ENCODE data around the gene IMMP2L. TPM values are rescaled to one million over a fixed set of nuclear protein-coding genes. Genes with fewer than 3 reads are reported as not detected.

Gene IMMP2L
- polyA plus RNA-seq, 1 of the 3 experiments (the other 2 are of a cell fraction), result 10.7 TPM

- no peaks in the 10 kb centered on the region for H4K20me1 ChIP-seq (ENCODE audit: insufficient read depth)
- no peaks in the 10 kb centered on the region for H3K27me3 ChIP-seq (ENCODE audit: insufficient read depth)
- no peak overlapping the region for H3K4me3 ChIP-seq (ENCODE audit: low read depth in 2 of 2, low read length in 1 of 2)
- no peak overlapping the region for H3K9ac ChIP-seq
- no peak overlapping the region for H2AFZ ChIP-seq (ENCODE audit: low read depth)
- H3K4me2 ChIP-seq, result no peak overlapping the region
- no peaks in the 10 kb centered on the region for H3K36me3 ChIP-seq (replicated peaks in 1 of 2; ENCODE audit: control insufficient read depth in 1 of 2, insufficient read depth in 2 of 2, low read length in 1 of 2)
- 63% methylated on average over 2 of the region's 2 CpGs for WGBS (ENCODE audit: low lambda C conversion rate)
- DNase-seq, result no peak
- peak; percentile 23; the same call in 1 of the 2 replicates for TF ChIP-seq NFIC (IDR thresholded peaks at IDR 0.05; ENCODE audit: borderline replicate concordance)
- 0 out of 2 replicates have a peak, but pooled peaks have one; percentile 7 for TF ChIP-seq JUND (IDR thresholded peaks at IDR 0.05)
- no peak for TF ChIP-seq POLR2AphosphoS5 (IDR thresholded peaks at IDR 0.05; ENCODE audit: low read depth, low read length)
- TF ChIP-seq TCF12 (IDR thresholded peaks at IDR 0.05), result 0 out of 2 replicates have a peak, but pooled peaks have one; percentile 16
- TF ChIP-seq SIN3A (IDR thresholded peaks at IDR 0.05; ENCODE audit: borderline replicate concordance, low read depth, low read length), result no peak
- TF ChIP-seq, protein P1, sequence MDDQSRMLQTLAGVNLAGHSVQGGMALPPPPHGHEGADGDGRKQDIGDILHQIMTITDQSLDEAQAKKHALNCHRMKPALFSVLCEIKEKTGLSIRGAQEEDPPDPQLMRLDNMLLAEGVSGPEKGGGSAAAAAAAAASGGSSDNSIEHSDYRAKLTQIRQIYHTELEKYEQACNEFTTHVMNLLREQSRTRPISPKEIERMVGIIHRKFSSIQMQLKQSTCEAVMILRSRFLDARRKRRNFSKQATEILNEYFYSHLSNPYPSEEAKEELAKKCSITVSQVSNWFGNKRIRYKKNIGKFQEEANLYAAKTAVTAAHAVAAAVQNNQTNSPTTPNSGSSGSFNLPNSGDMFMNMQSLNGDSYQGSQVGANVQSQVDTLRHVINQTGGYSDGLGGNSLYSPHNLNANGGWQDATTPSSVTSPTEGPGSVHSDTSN (IDR thresholded peaks at IDR 0.05), result peak; percentile 65
- no peaks in the 10 kb centered on the region for H3F3A ChIP-seq (replicated peaks; ENCODE audit: insufficient read depth)
- ChIA-PET POLR2A (no interaction called here), CTCF (no interaction called here)
- H3K4me1 ChIP-seq (ENCODE audit: control insufficient read depth in 1 of 2, insufficient read depth in 2 of 2, low read depth in 1 of 2, low read length in 1 of 2), result peaks cover 3 to 13% of the 10 kb centered on the region in 2 experiments; a peak in 2 of 4 replicates
- H3K79me2 ChIP-seq (ENCODE audit: insufficient read depth), result no peaks in the 10 kb centered on the region
- H3K9me3 ChIP-seq, result no peaks in the 10 kb centered on the region; the same call in 1 of the 2 replicates
- H3K27ac ChIP-seq (ENCODE audit: low read depth in 2 of 2, low read length in 1 of 2), result no peak overlapping the region
- no peaks in the 10 kb centered on the region for H3K9me2 ChIP-seq
Measured at GRCh38 chr7:111224354-111225231, 337.7 kb downstream of the IMMP2L start.

GRCh38 chr7:111223802-111224253 lies 338.5 kb downstream of the IMMP2L start:
- DNase-seq, result no peak
- H3K9me2 ChIP-seq, result no peaks in the 10 kb centered on the region
- no peaks in the 10 kb centered on the region for H4K20me1 ChIP-seq (ENCODE audit: insufficient read depth)
- H3K27me3 ChIP-seq (ENCODE audit: insufficient read depth), result no peaks in the 10 kb centered on the region
- H3K27ac ChIP-seq (ENCODE audit: low read depth in 2 of 2, low read length in 1 of 2), result no peak overlapping the region
- no peak overlapping the region for H3K4me3 ChIP-seq (ENCODE audit: low read depth in 2 of 2, low read length in 1 of 2)
- peaks cover 3 to 13% of the 10 kb centered on the region in 2 experiments; a peak in 2 of 4 replicates for H3K4me1 ChIP-seq (ENCODE audit: control insufficient read depth in 1 of 2, insufficient read depth in 2 of 2, low read depth in 1 of 2, low read length in 1 of 2)
- no peak overlapping the region for H3K9ac ChIP-seq
- CTCF ChIA-PET, result no interaction called here
- no peaks in the 10 kb centered on the region for H3F3A ChIP-seq (replicated peaks; ENCODE audit: insufficient read depth)
- WGBS (ENCODE audit: low lambda C conversion rate), result 52% methylated on average over 2 of the region's 2 CpGs
- no peak overlapping the region for H2AFZ ChIP-seq (ENCODE audit: low read depth)
- TF ChIP-seq NRF1 (IDR thresholded peaks at IDR 0.05; ENCODE audit: low read depth, low read length), result no peak
- no peak for TF ChIP-seq GATA2 (CRISPR knock-in tag; IDR thresholded peaks at IDR 0.05)
- no peak for TF ChIP-seq RCOR1 (IDR thresholded peaks at IDR 0.05; ENCODE audit: low read length)
- TF ChIP-seq SIN3A (IDR thresholded peaks at IDR 0.05; ENCODE audit: borderline replicate concordance, low read depth, low read length), result no peak
- TF ChIP-seq TAF1 (IDR thresholded peaks at IDR 0.05; ENCODE audit: borderline replicate concordance, low read depth, low read length), result no peak
- no peak for TF ChIP-seq MXI1 (IDR thresholded peaks at IDR 0.05; ENCODE audit: low read depth, low read length)
- TF ChIP-seq FOXJ3 (CRISPR knock-in tag; IDR thresholded peaks at IDR 0.05), result no peak
- TF ChIP-seq MEF2A (IDR thresholded peaks at IDR 0.05; ENCODE audit: borderline replicate concordance, low read depth), result no peak
- no peak for TF ChIP-seq RAD21 (IDR thresholded peaks at IDR 0.05; ENCODE audit: low read length)
- H3K9me3 ChIP-seq, result no peaks in the 10 kb centered on the region; the same call in 1 of the 2 replicates
- H3K79me2 ChIP-seq (ENCODE audit: insufficient read depth), result no peaks in the 10 kb centered on the region
- H3K4me2 ChIP-seq, result no peak overlapping the region
- no peaks in the 10 kb centered on the region for H3K36me3 ChIP-seq (replicated peaks in 1 of 2; ENCODE audit: control insufficient read depth in 1 of 2, insufficient read depth in 2 of 2, low read length in 1 of 2)
- POLR2A ChIA-PET, result no interaction called here

Measured in SK-N-SH (cell line).